ENCODE data around the gene ZBTB44.
"Not testable (repeated sequence)": the region's sequence is repeated elsewhere in the genome, so short reads cannot be mapped to it uniquely, and the experiment has no call there.

ZBTB44 gene

GRCh38 chr11:130212431-130212961 is 102.2 kb downstream of the ZBTB44 start:
- no peak for DNase-seq

- no peak for DNase-seq
These were observed 102.8 kb downstream of the ZBTB44 start for GRCh38 chr11:130211781-130212401.

- no peak for DNase-seq
These were observed 103.6 kb downstream of the ZBTB44 start for GRCh38 chr11:130211144-130211543.

GRCh38 chr11:130209954-130210854 is 104.5 kb downstream of the ZBTB44 start:
- DNase-seq = no peak

GRCh38 chr11:130209128-130209932 is 105.4 kb downstream of the ZBTB44 start:
- DNase-seq = no peak

GRCh38 chr11:130208241-130209127 is 106.2 kb downstream of the ZBTB44 start:
- DNase-seq = no peak

- no peak for DNase-seq
These were observed 108.6 kb downstream of the ZBTB44 start for GRCh38 chr11:130206141-130206540.

- no peak for DNase-seq
These were observed 110.0 kb downstream of the ZBTB44 start for GRCh38 chr11:130204703-130205095.

- DNase-seq = no peak
These were observed 110.7 kb downstream of the ZBTB44 start for GRCh38 chr11:130203766-130204702.

- DNase-seq = no peak
These were observed 111.7 kb downstream of the ZBTB44 start for GRCh38 chr11:130202818-130203689.

- DNase-seq = no peak
These were observed 112.5 kb downstream of the ZBTB44 start for GRCh38 chr11:130202009-130202817.

- DNase-seq = no peak
These were observed 113.7 kb downstream of the ZBTB44 start for GRCh38 chr11:130201026-130201425.

GRCh38 chr11:130199792-130200191 is 114.9 kb downstream of the ZBTB44 start:
- no peak for DNase-seq

GRCh38 chr11:130198964-130199363 is 115.8 kb downstream of the ZBTB44 start:
- no peak for DNase-seq

- DNase-seq = no peak
These were observed 116.4 kb downstream of the ZBTB44 start for GRCh38 chr11:130198292-130198691.

- no peak for DNase-seq
These were observed 117.2 kb downstream of the ZBTB44 start for GRCh38 chr11:130197386-130198035.

- no peak for DNase-seq
These were observed 120.3 kb downstream of the ZBTB44 start for GRCh38 chr11:130194241-130195023.

- not testable (repeated sequence) for DNase-seq
These were observed 121.2 kb downstream of the ZBTB44 start for GRCh38 chr11:130193551-130193950.

Measured in SW 1271 (cell line).